Measurements from ENCODE around the gene PIGBOS1. TPM values are rescaled to one million over a fixed set of nuclear protein-coding genes. Genes with fewer than 3 reads are reported as not detected.
A peak's percentile ranks its signal among the peaks of the same experiment; 100 is the strongest.

Gene PIGBOS1
- total RNA-seq, 1 donor from 2014 or later, result 6.4 TPM

DNA sequence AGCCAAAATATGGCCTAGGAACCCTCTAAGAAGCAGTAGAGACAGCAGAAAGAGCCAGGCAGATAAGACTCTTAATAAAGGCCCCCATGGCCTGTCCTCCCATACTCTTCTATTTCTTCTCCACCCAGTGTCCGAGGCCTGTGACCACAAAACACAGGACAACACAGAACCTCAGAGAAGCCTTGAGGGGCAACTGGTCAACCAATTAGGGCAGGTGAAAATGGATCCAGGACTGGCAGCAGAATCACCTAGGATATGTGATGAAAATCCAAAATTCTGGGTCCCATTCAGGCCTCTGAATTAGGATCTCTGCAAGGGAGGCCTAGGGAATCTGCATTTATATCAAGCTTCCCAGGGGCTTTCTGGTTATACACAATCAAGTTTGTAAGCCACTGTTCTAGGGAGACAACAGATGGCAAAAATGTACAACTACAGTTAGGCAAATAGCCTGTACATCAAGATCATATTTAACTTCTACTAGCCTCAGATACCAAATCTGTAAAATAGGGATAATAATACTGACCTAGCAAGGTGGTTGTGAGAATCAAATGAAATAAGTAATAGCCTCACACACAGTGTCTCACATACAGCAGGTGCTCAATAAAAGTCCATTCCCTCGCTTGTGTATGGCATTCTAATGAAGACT is 39.7 kb downstream of the PIGBOS1 start:
- Histone ChIP-seq H3K27me3 (no peaks in the 10 kb centered on the region), H3K27ac (no peak overlapping the region), H3K4me1 (peaks cover 42% of the 10 kb centered on the region), H3K9me3 (no peaks in the 10 kb centered on the region), H3K36me3 (no peaks in the 10 kb centered on the region), H3K4me3 (no peak overlapping the region)
- no peak for DNase-seq (ENCODE audit: extremely low spot score in 2 of 2)
- TF ChIP-seq POLR2A (IDR thresholded peaks at IDR 0.05) (no peak), CTCF (IDR thresholded peaks at IDR 0.05) (no peak), POLR2AphosphoS5 (IDR thresholded peaks at IDR 0.05; ENCODE audit: insufficient read depth in 1 of 2, low read depth in 1 of 2) (no peak)
- intact Hi-C loops (cut with DNase I), result no loop called here

DNA sequence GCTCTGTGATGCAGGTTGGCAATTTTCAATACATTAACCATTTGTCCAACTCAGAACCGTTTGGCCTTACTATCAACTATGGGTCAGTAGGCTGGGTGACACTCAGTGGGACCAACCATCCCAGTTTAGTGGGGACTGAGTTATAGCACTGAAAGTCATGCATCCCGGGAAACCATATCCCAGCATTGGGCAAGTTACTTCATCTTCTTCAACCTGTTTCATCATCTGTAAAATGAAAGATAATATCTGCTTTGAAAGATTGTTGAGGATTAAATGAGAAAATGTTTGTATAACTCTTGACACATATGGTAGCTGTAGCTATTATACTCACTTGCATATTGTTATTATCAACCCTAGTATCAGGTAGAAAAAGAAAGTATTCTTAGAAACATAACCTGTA is 41.2 kb downstream of the PIGBOS1 start:
- TF ChIP-seq POLR2A (IDR thresholded peaks at IDR 0.05) (no peak), POLR2AphosphoS5 (IDR thresholded peaks at IDR 0.05; ENCODE audit: insufficient read depth in 1 of 2, low read depth in 1 of 2) (no peak), CTCF (IDR thresholded peaks at IDR 0.05) (no peak)
- no peak for DNase-seq (ENCODE audit: extremely low spot score in 2 of 2)
- H3K4me1 ChIP-seq, result peaks cover 31% of the 10 kb centered on the region
- intact Hi-C loops (cut with DNase I), result no loop called here
- H3K27me3 ChIP-seq, result no peaks in the 10 kb centered on the region
- no peaks in the 10 kb centered on the region for H3K36me3 ChIP-seq
- no peaks in the 10 kb centered on the region for H3K9me3 ChIP-seq
- H3K4me3 ChIP-seq, result no peak overlapping the region
- peak overlapping the region; percentile 5 for H3K27ac ChIP-seq

GRCh38 chr15:55277116-55277564 is 41.8 kb downstream of the PIGBOS1 start:
- no peak for DNase-seq (ENCODE audit: extremely low spot score in 2 of 2)
- intact Hi-C loops (cut with DNase I), result no loop called here
- H3K36me3 ChIP-seq, result no peaks in the 10 kb centered on the region

GRCh38 chr15:55276324-55276723 is 42.6 kb downstream of the PIGBOS1 start:
- TF ChIP-seq CTCF (IDR thresholded peaks at IDR 0.05), result no peak
- TF ChIP-seq POLR2AphosphoS5 (IDR thresholded peaks at IDR 0.05; ENCODE audit: insufficient read depth in 1 of 2, low read depth in 1 of 2), result no peak
- H3K36me3 ChIP-seq, result no peaks in the 10 kb centered on the region
- intact Hi-C loops (cut with DNase I), result no loop called here
- H3K27me3 ChIP-seq, result no peaks in the 10 kb centered on the region
- H3K27ac ChIP-seq, result no peak overlapping the region
- peaks cover 17% of the 10 kb centered on the region for H3K4me1 ChIP-seq
- no peak overlapping the region for H3K4me3 ChIP-seq
- DNase-seq (ENCODE audit: extremely low spot score in 2 of 2), result no peak
- no peaks in the 10 kb centered on the region for H3K9me3 ChIP-seq

More at GRCh38 chr15:55277116-55277564, 41.8 kb downstream of the PIGBOS1 start:
- H3K9me3 ChIP-seq, result no peaks in the 10 kb centered on the region
- H3K27me3 ChIP-seq, result no peaks in the 10 kb centered on the region
- TF ChIP-seq CTCF (IDR thresholded peaks at IDR 0.05), result no peak
- no peak for TF ChIP-seq POLR2A (IDR thresholded peaks at IDR 0.05)
- TF ChIP-seq POLR2AphosphoS5 (IDR thresholded peaks at IDR 0.05; ENCODE audit: insufficient read depth in 1 of 2, low read depth in 1 of 2), result no peak
- H3K4me3 ChIP-seq, result no peak overlapping the region
- peaks cover 25% of the 10 kb centered on the region for H3K4me1 ChIP-seq
- peak overlapping the region; percentile 5 for H3K27ac ChIP-seq

- DNase-seq (ENCODE audit: extremely low spot score in 2 of 2), result no peak
- Histone ChIP-seq H3K9me3 (no peaks in the 10 kb centered on the region), H3K36me3 (no peaks in the 10 kb centered on the region), H3K4me1 (peaks cover 29% of the 10 kb centered on the region), H3K4me3 (no peak overlapping the region), H3K27ac (no peak overlapping the region), H3K27me3 (no peaks in the 10 kb centered on the region)
- no peak for TF ChIP-seq CTCF (IDR thresholded peaks at IDR 0.05)
- no peak for TF ChIP-seq POLR2AphosphoS5 (IDR thresholded peaks at IDR 0.05; ENCODE audit: insufficient read depth in 1 of 2, low read depth in 1 of 2)
- no peak for TF ChIP-seq POLR2A (IDR thresholded peaks at IDR 0.05)
- intact Hi-C loops (cut with DNase I), result no loop called here
Measured at GRCh38 chr15:55270291-55270690, 48.6 kb downstream of the PIGBOS1 start.
